Thymus (tissue), 11 donors: ENCODE measurements around the gene RAD51C. TPM values are rescaled to one million over a fixed set of nuclear protein-coding genes. Genes with fewer than 3 reads are reported as not detected.

ENCODE experiments used
- DNase-seq, 9 donors: peaks; one replicate each; pipeline ENCODE4 v3.0.0-alpha.2; 2013; ENCODE audit warnings: low spot score in 9 of 9, low read depth in 6 of 9, missing footprints in 1 of 9
- H3K27ac ChIP-seq, 2 donors: one replicate each; pipeline ENCODE4 v1.5.1; 2013; ENCODE audit warnings: control low read depth in 1 of 2, low read depth in 1 of 2, low read length in 1 of 2, mild to moderate bottlenecking in 1 of 2, moderate library complexity in 1 of 2
- H3K27me3 ChIP-seq, 2 donors: one replicate each; pipeline ENCODE4 v1.5.1; 2013; ENCODE audit warnings: low read length in 1 of 2; ENCODE audit not compliant: control insufficient read depth in 2 of 2, insufficient read depth in 1 of 2
- H3K36me3 ChIP-seq, 2 donors: one replicate each; pipeline ENCODE4 v1.5.1; 2013; ENCODE audit warnings: low read length in 1 of 2, mild to moderate bottlenecking in 1 of 2, moderate library complexity in 1 of 2; ENCODE audit not compliant: control insufficient read depth in 2 of 2, insufficient read depth in 2 of 2
- H3K4me1 ChIP-seq, 2 donors: one replicate each; pipeline ENCODE4 v1.5.1; 2013; ENCODE audit warnings: low read length in 2 of 2; ENCODE audit not compliant: control insufficient read depth in 2 of 2, insufficient read depth in 2 of 2
- H3K4me3 ChIP-seq, 2 donors: one replicate each; pipeline ENCODE4 v1.5.1; 2013; ENCODE audit warnings: low read length in 2 of 2, control low read depth in 1 of 2, mild to moderate bottlenecking in 1 of 2
- H3K9me3 ChIP-seq, 2 donors: one replicate each; pipeline ENCODE4 v1.5.1; 2013; ENCODE audit warnings: low read length in 1 of 2, mild to moderate bottlenecking in 1 of 2; ENCODE audit not compliant: control insufficient read depth in 2 of 2, insufficient read depth in 1 of 2
- WGBS: extraction: QIAGEN DNeasy Blood & Tissue Kit; methylation state at CpG from one replicate; pipeline ENCODE4 v1.1.7; 2013; 5-methylcytosine and 5-hydroxymethylcytosine counted together
- polyA plus RNA-seq: library from polyadenylated mRNA; stranded (reverse); fragments of 200-250 nt; gene quantifications from one replicate; pipeline ENCODE4 v1.2.3, GENCODE V29; 2013
- total RNA-seq: library from RNA; stranded (reverse); fragments of 120-200 nt; gene quantifications from one replicate; pipeline ENCODE4 v1.2.4, GENCODE V29; 2013
- donor health status: healthy.

RAD51C gene
- total and polyA plus RNA-seq, 2 donors: 31.1 to 48.1 TPM

GRCh38 chr17:58706351-58707140 is 14.1 kb downstream of the RAD51C start:
- no peaks in the 10 kb centered on the region for H3K4me1 ChIP-seq
- peaks cover 17 to 18% of the 10 kb centered on the region in 2 donors for H3K36me3 ChIP-seq
- no peaks in the 10 kb centered on the region for H3K9me3 ChIP-seq
- WGBS: 92% methylated on average over 3 of the region's 3 CpGs
- H3K4me3 ChIP-seq: no peak overlapping the region
- no peak for DNase-seq
- no peaks in the 10 kb centered on the region for H3K27me3 ChIP-seq
- H3K27ac ChIP-seq: no peak overlapping the region

GRCh38 chr17:58710948-58711552 is 18.6 kb downstream of the RAD51C start:
- H3K36me3 ChIP-seq: peaks cover 20 to 24% of the 10 kb centered on the region in 2 donors

GRCh38 chr17:58722274-58722673 is 29.9 kb downstream of the RAD51C start:
- peaks cover 5 to 19% of the 10 kb centered on the region in 2 donors for H3K36me3 ChIP-seq
- 100% methylated on average over 1 of the region's 1 CpG for WGBS

More at GRCh38 chr17:58710948-58711552, 18.6 kb downstream of the RAD51C start:
- Histone ChIP-seq H3K4me1 (no peaks in the 10 kb centered on the region), H3K27me3 (no peaks in the 10 kb centered on the region), H3K4me3 (no peak overlapping the region), H3K9me3 (no peaks in the 10 kb centered on the region), H3K27ac (no peak overlapping the region)
- 56% methylated on average over 4 of the region's 4 CpGs for WGBS
- DNase-seq: peak in 8 of 9 donors; percentile 12 to 57 (median 22)

GRCh38 chr17:58722696-58723095 is 30.3 kb downstream of the RAD51C start:
- Histone ChIP-seq H3K9me3 (no peaks in the 10 kb centered on the region), H3K36me3 (peaks cover 5 to 19% of the 10 kb centered on the region in 2 donors), H3K4me3 (no peak overlapping the region), H3K27me3 (no peaks in the 10 kb centered on the region), H3K27ac (no peak overlapping the region), H3K4me1 (no peaks in the 10 kb centered on the region)
- no peak for DNase-seq
- 96% methylated on average over 2 of the region's 2 CpGs for WGBS

More at GRCh38 chr17:58722274-58722673, 29.9 kb downstream of the RAD51C start:
- no peaks in the 10 kb centered on the region for H3K4me1 ChIP-seq
- no peaks in the 10 kb centered on the region for H3K9me3 ChIP-seq
- no peak for DNase-seq
- no peaks in the 10 kb centered on the region for H3K27me3 ChIP-seq
- no peak overlapping the region for H3K4me3 ChIP-seq
- H3K27ac ChIP-seq: no peak overlapping the region

GRCh38 chr17:58728798-58729197 is 36.4 kb downstream of the RAD51C start:
- H3K36me3 ChIP-seq: peaks cover 0 to 13% of the 10 kb centered on the region in 2 donors
- no peak overlapping the region for H3K27ac ChIP-seq
- no peaks in the 10 kb centered on the region for H3K4me1 ChIP-seq
- no peaks in the 10 kb centered on the region for H3K9me3 ChIP-seq
- no peaks in the 10 kb centered on the region for H3K27me3 ChIP-seq
- DNase-seq: no peak
- H3K4me3 ChIP-seq: no peak overlapping the region
- 83% methylated on average over 1 of the region's 1 CpG for WGBS

- Histone ChIP-seq H3K27ac (no peak overlapping the region), H3K27me3 (no peaks in the 10 kb centered on the region), H3K4me3 (no peak overlapping the region), H3K4me1 (no peaks in the 10 kb centered on the region), H3K9me3 (no peaks in the 10 kb centered on the region), H3K36me3 (peaks cover 3% of the 10 kb centered on the region in 2 donors)
- DNase-seq: no peak
These were observed 38.5 kb downstream of the RAD51C start for GRCh38 chr17:58730937-58731336.

- no peak overlapping the region for H3K27ac ChIP-seq
- H3K4me1 ChIP-seq: no peaks in the 10 kb centered on the region
- WGBS: 99% methylated on average over 3 of the region's 3 CpGs
- H3K9me3 ChIP-seq: no peaks in the 10 kb centered on the region
- peaks cover 3% of the 10 kb centered on the region in 2 donors for H3K36me3 ChIP-seq
- no peak overlapping the region for H3K4me3 ChIP-seq
- no peaks in the 10 kb centered on the region for H3K27me3 ChIP-seq
- DNase-seq: no peak
These were observed 41.6 kb downstream of the RAD51C start for GRCh38 chr17:58734040-58734439.

- Histone ChIP-seq H3K4me1 (no peaks in the 10 kb centered on the region), H3K27ac (no peak overlapping the region), H3K9me3 (no peaks in the 10 kb centered on the region), H3K27me3 (no peaks in the 10 kb centered on the region), H3K4me3 (no peak overlapping the region), H3K36me3 (peaks cover 3% of the 10 kb centered on the region in 2 donors)
- 96% methylated on average over 3 of the region's 3 CpGs for WGBS
- no peak for DNase-seq
These were observed 42.4 kb downstream of the RAD51C start for GRCh38 chr17:58734811-58735210.

GRCh38 chr17:58741121-58741625 is 48.8 kb downstream of the RAD51C start:
- Histone ChIP-seq H3K4me3 (no peak overlapping the region), H3K9me3 (no peaks in the 10 kb centered on the region), H3K36me3 (no peaks in the 10 kb centered on the region), H3K4me1 (no peaks in the 10 kb centered on the region), H3K27ac (no peak overlapping the region), H3K27me3 (no peaks in the 10 kb centered on the region)
- DNase-seq: no peak
- 94% methylated on average over 8 of the region's 8 CpGs for WGBS
